ENCODE measurements around the gene ZFAND2B. TPM values are rescaled to one million over a fixed set of nuclear protein-coding genes. Genes with fewer than 3 reads are reported as not detected.
A peak's percentile ranks its signal among the peaks of the same experiment; 100 is the strongest.

The ZFAND2B gene
- total RNA-seq, 4 donors from 2014 or later, result 34.6 to 49.9 (median 43.6) TPM

GRCh38 chr2:219214786-219215185 lies 8.2 kb downstream of the ZFAND2B start:
- TF ChIP-seq CTCF (IDR thresholded peaks at IDR 0.05), result no peak
- TF ChIP-seq POLR2A (IDR thresholded peaks at IDR 0.05), result no peak
- Histone ChIP-seq H3K4me3 (no peak overlapping the region), H3K27ac (no peak overlapping the region), H3K9me3 (no peaks in the 10 kb centered on the region), H3K36me3 (peaks cover 28 to 71% (median 31%) of the 10 kb centered on the region in 3 donors), H3K4me1 (peaks cover 21 to 41% (median 29%) of the 10 kb centered on the region in 3 donors), H3K27me3 (no peaks in the 10 kb centered on the region)
- intact Hi-C loops (cut with DNase I), result loop anchor here (10.0 kb wide), 1 partner anchor 50 kb away; the partner anchor contains the start of gene NHEJ1
- DNase-seq, result no peak
- WGBS, 2 donors, result 92 to 97% methylated on average over 3 to 5 of the region's 6 CpGs

GRCh38 chr2:219215871-219216534 lies 9.4 kb downstream of the ZFAND2B start:
- H3K27me3 ChIP-seq, result no peaks in the 10 kb centered on the region
- no peak overlapping the region for H3K4me3 ChIP-seq
- H3K27ac ChIP-seq, result peak overlapping the region in 3 of 4 donors; percentile 88 to 98 (median 93)
- TF ChIP-seq CTCF (IDR thresholded peaks at IDR 0.05) (no peak), POLR2A (IDR thresholded peaks at IDR 0.05) (no peak)
- intact Hi-C loops (cut with DNase I), result loop anchor here (10.0 kb wide), 1 partner anchor 51 kb away; the partner anchor contains the start of gene NHEJ1
- no peaks in the 10 kb centered on the region for H3K9me3 ChIP-seq
- DNase-seq, result no peak
- 88 to 91% methylated on average over 8 to 15 of the region's 27 CpGs for WGBS, 2 donors
- peaks cover 23 to 71% (median 36%) of the 10 kb centered on the region in 3 donors for H3K36me3 ChIP-seq
- H3K4me1 ChIP-seq, result peaks cover 21 to 46% (median 29%) of the 10 kb centered on the region in 3 donors

GRCh38 chr2:219216535-219216915 lies 9.9 kb downstream of the ZFAND2B start:
- H3K27me3 ChIP-seq, result no peaks in the 10 kb centered on the region
- peaks cover 25 to 73% (median 41%) of the 10 kb centered on the region in 3 donors for H3K36me3 ChIP-seq
- WGBS, 2 donors, result 84 to 92% methylated on average over 2 to 6 of the region's 6 CpGs
- DNase-seq, result no peak
- H3K9me3 ChIP-seq, result no peaks in the 10 kb centered on the region
- intact Hi-C loops (cut with DNase I), result loop anchor here (10.0 kb wide), 1 partner anchor 52 kb away; the partner anchor contains the start of gene NHEJ1
- no peak overlapping the region for H3K4me3 ChIP-seq
- H3K27ac ChIP-seq, result peak overlapping the region in 3 of 4 donors; percentile 88 to 98 (median 93)
- peaks cover 21 to 46% (median 29%) of the 10 kb centered on the region in 3 donors for H3K4me1 ChIP-seq
- TF ChIP-seq POLR2A (IDR thresholded peaks at IDR 0.05) (no peak), CTCF (IDR thresholded peaks at IDR 0.05) (no peak)

- Histone ChIP-seq H3K4me1 (peaks cover 21 to 46% (median 29%) of the 10 kb centered on the region in 3 donors), H3K27me3 (no peaks in the 10 kb centered on the region), H3K9me3 (no peaks in the 10 kb centered on the region), H3K36me3 (peaks cover 39 to 75% (median 40%) of the 10 kb centered on the region in 3 donors), H3K27ac (peak overlapping the region; percentile 88 to 98 (median 95)), H3K4me3 (peak overlapping the region; percentile 47 to 77 (median 65))
- WGBS, 2 donors, result 0% methylated on average over 1 to 2 of the region's 37 CpGs
- intact Hi-C loops (cut with DNase I), result loop anchor here (10.0 kb wide), 1 partner anchor 53 kb away; the partner anchor contains the start of gene NHEJ1
- TF ChIP-seq POLR2A (IDR thresholded peaks at IDR 0.05) (no peak), CTCF (IDR thresholded peaks at IDR 0.05) (peak in 1 of 6 experiments; percentile 14)
- DNase-seq, result no peak
Measured at GRCh38 chr2:219218217-219218731, 11.7 kb downstream of the ZFAND2B start.

All from esophagus squamous epithelium (tissue), 5 donors.